ENCODE data around the gene KRTAP20-4. TPM values are rescaled to one million over a fixed set of nuclear protein-coding genes. Genes with fewer than 3 reads are reported as not detected.

Gene KRTAP20-4
- total RNA-seq = not detected

DNA sequence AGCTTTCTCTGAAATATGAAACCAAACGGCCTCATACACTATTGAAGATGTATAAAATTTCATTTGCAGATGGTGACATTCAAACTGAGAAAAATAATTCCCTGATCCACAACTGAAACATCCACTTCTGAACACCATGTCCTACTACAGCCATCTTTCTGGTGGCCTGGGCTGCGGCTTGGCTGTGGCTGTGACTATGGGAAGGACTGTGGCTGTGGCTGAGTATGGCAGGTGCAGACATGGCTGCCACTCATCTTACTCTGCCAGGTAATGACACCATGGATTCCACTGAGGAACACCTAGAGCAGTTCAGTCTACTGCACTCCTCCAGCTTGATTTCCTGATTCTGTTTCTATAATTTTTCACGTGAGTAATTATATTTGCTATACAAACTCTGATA, at the start of gene KRTAP20-4:
Gene KRTAP20-4 (plus strand): TSS at position 106 of the 400 bp plus-strand sequence.
- Mint-ChIP-seq H3K4me1 (ENCODE audit: low read depth) (no peaks in the 10 kb centered on the region), H3K27me3 (no peaks in the 10 kb centered on the region), H3K27ac (no peak within 1 kb of the TSS), H3K36me3 (no peaks in the 10 kb centered on the region), H3K4me3 (no peak within 1 kb of the TSS), H3K9me3 (no peaks in the 10 kb centered on the region)
- POLR2A ChIA-PET = no interaction called here
- DNase-seq = no peak
- intact Hi-C loops (cut with micrococcal nuclease) = no loop called here
- CTCF ChIA-PET = no interaction called here

DNA sequence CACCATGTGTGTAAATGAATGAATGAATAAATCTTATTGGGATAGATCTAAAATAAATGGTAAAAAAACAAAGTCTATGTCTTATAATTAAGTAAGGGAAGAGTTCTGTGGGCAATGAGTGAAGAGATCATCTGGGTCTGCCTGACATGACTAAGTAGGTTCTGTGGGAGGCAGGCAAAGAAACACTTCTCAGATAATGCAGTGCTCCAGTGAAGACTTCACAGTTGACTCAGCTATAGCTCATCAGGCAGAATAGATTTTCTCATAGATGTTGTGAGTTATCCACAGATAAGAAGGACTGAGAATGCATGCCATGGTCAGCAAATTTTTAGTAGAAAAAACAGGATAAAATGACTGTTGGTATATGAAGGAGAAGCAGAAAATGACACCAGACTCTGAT, 42.7 kb upstream of the KRTAP20-4 start:
- ChIA-PET CTCF (no interaction called here), POLR2A (no interaction called here)
- H3K9me3 Mint-ChIP-seq = no peaks in the 10 kb centered on the region
- no peaks in the 10 kb centered on the region for H3K4me1 Mint-ChIP-seq (ENCODE audit: low read depth)
- H3K4me3 Mint-ChIP-seq = no peak overlapping the region
- DNase-seq = no peak
- H3K36me3 Mint-ChIP-seq = no peaks in the 10 kb centered on the region
- intact Hi-C loops (cut with micrococcal nuclease) = no loop called here
- H3K27ac Mint-ChIP-seq = no peak overlapping the region
- no peaks in the 10 kb centered on the region for H3K27me3 Mint-ChIP-seq

DNA sequence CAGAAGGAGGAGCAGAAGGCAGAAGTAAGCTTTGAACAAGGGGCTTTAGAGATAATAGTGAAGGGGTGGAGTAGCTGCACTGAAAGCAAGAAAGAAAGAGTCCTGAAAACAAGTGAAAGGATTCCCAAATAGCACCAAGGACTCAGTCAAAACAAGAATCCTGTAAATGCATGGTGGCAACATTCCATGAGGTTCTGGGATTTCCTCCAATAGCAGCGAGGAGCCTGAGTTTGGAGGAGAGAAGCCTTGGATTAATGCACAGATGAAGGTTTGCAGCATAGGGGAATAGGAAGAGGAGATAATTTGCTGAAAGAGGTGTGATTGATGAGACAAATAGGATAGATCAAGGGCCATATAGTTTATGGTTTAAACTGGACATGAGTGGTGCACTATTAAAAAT, 41.1 kb upstream of the KRTAP20-4 start:
- Mint-ChIP-seq H3K4me1 (ENCODE audit: low read depth) (no peaks in the 10 kb centered on the region), H3K4me3 (no peak overlapping the region), H3K27ac (no peak overlapping the region), H3K9me3 (no peaks in the 10 kb centered on the region), H3K27me3 (no peaks in the 10 kb centered on the region), H3K36me3 (no peaks in the 10 kb centered on the region)
- intact Hi-C loops (cut with micrococcal nuclease) = no loop called here
- DNase-seq = no peak
- CTCF ChIA-PET = no interaction called here
- POLR2A ChIA-PET = no interaction called here

DNA sequence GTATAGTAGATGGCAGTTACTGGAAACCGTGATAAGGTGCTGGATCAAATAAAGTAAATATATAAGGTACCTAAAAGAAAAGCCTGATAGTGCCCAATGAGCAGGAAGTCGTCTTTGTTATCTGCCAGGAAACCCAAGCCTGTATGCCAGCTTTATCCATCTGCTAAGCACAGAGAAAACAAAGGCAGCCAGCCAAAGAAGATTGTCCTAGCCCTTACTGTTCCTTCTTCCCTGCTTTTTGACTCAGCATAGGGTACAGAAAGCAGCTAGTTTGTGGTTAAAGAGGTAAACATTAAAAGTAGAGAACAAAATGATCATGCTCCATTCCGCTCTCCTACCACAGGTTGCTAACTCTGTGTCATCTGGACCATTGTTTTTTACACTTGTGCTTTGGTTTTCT, 40.3 kb upstream of the KRTAP20-4 start:
- Mint-ChIP-seq H3K4me1 (ENCODE audit: low read depth) (no peaks in the 10 kb centered on the region), H3K9me3 (no peaks in the 10 kb centered on the region), H3K27ac (no peak overlapping the region), H3K36me3 (no peaks in the 10 kb centered on the region), H3K27me3 (no peaks in the 10 kb centered on the region), H3K4me3 (no peak overlapping the region)
- DNase-seq = no peak
- ChIA-PET CTCF (no interaction called here), POLR2A (no interaction called here)
- intact Hi-C loops (cut with micrococcal nuclease) = no loop called here

DNA sequence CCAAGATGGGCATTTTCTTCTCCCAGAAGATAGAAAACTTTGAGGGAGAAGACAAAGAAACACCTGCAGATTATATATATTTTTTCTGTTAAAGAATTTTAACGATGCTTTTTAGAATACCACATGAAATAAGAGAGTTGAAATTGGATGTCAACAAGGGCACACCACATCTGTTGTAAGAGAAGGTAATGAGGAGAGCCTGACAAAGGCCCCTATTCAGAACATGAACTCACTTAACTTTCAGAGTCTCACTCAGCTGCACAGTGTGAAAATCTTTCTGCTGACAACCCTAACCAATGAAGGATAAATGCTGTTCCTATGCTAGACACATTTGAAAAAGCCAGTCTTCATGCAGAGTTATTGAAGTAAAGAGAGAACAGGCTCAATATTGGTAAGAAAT, 37.6 kb upstream of the KRTAP20-4 start:
- ChIA-PET CTCF (no interaction called here), POLR2A (no interaction called here)
- Mint-ChIP-seq H3K4me1 (ENCODE audit: low read depth) (no peaks in the 10 kb centered on the region), H3K27ac (no peak overlapping the region), H3K4me3 (no peak overlapping the region), H3K27me3 (no peaks in the 10 kb centered on the region), H3K9me3 (no peaks in the 10 kb centered on the region), H3K36me3 (no peaks in the 10 kb centered on the region)
- DNase-seq = no peak
- intact Hi-C loops (cut with micrococcal nuclease) = no loop called here

DNA sequence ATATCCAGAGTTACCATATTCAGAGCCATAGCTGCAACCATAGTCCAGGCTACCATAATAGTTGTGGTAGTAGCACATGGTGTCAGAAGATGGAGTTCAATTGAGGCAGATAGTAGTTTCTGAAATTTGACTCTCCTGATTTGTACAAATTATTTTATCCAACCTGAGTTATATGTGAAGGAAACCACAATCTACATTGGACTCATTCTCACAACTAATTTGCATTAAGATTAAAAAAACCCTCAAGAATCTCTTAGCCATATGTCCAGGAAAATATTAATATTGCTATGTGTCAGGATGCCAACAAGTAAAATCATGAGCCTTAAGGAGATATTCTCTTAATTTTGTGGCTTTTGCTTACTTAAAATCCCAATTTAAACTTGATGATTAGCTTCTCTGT, 30.1 kb upstream of the KRTAP20-4 start, which contains the start of gene KRTAP22-2:
Gene KRTAP22-2 (minus strand): TSS at position 101 of the 400 bp plus-strand sequence.
- H3K9me3 Mint-ChIP-seq = no peaks in the 10 kb centered on the region
- intact Hi-C loops (cut with micrococcal nuclease) = no loop called here
- ChIA-PET POLR2A (no interaction called here), CTCF (no interaction called here)
- H3K36me3 Mint-ChIP-seq = no peaks in the 10 kb centered on the region
- no peak for DNase-seq
- H3K4me3 Mint-ChIP-seq = no peak within 1 kb of the TSS
- no peaks in the 10 kb centered on the region for H3K4me1 Mint-ChIP-seq (ENCODE audit: low read depth)
- no peaks in the 10 kb centered on the region for H3K27me3 Mint-ChIP-seq
- H3K27ac Mint-ChIP-seq = no peak within 1 kb of the TSS

DNA sequence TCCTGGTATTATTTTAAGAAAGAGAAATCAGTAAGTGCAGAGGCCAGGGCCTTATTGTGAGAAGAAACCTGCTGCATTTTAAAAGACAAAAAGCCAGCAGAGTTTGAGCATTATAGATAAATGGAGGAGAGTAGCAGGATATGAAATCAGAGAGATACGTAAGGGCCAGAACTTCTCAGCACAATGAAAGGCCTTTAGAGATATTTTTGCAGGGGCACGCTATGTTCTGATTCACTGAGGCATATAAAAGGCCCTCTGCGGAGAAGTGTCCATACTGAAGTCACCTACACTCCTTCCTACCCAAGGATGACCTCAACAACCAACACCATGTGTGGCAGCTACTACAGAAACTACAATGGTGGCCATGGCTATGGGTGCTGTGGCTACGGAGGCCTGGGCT, 28.3 kb upstream of the KRTAP20-4 start, which contains the start of gene KRTAP6-3:
Gene KRTAP6-3 (plus strand): TSS at position 301 of the 400 bp plus-strand sequence. CDS start 6 bp downstream, at position 307.
- POLR2A ChIA-PET = no interaction called here
- Mint-ChIP-seq H3K27ac (no peak within 1 kb of the TSS), H3K27me3 (no peaks in the 10 kb centered on the region), H3K36me3 (no peaks in the 10 kb centered on the region), H3K9me3 (no peaks in the 10 kb centered on the region), H3K4me3 (no peak within 1 kb of the TSS), H3K4me1 (ENCODE audit: low read depth) (no peaks in the 10 kb centered on the region)
- intact Hi-C loops (cut with micrococcal nuclease) = no loop called here
- no peak for DNase-seq
- CTCF ChIA-PET = no interaction called here

DNA sequence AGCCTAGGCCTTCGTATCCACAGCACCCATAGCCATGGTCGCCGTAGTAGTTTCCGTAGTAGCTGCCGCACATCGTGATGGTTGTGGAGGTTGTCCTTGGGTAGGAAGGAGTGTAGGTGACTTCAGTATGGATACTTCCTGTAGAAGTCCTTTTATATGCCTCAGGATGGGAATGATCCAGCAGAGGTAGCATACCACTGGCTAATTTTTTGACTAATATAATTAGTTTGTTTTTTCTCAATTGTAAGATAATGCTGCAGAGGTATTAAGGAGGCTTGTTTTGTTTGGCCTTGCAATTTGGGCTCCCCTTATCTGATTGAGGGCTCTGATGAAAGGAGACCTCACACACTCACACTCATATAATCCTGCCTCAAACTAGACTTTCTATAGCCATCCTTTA, 21.6 kb upstream of the KRTAP20-4 start, which contains the start of gene KRTAP6-2:
Gene KRTAP6-2 (minus strand): TSS at position 101 of the 400 bp plus-strand sequence. CDS start 28 bp downstream, at position 73.
- peaks cover 5% of the 10 kb centered on the region for H3K9me3 Mint-ChIP-seq
- H3K27ac Mint-ChIP-seq = no peak within 1 kb of the TSS
- no peaks in the 10 kb centered on the region for H3K27me3 Mint-ChIP-seq
- DNase-seq = no peak
- H3K4me3 Mint-ChIP-seq = no peak within 1 kb of the TSS
- POLR2A ChIA-PET = no interaction called here
- CTCF ChIA-PET = no interaction called here
- H3K36me3 Mint-ChIP-seq = no peaks in the 10 kb centered on the region
- H3K4me1 Mint-ChIP-seq (ENCODE audit: low read depth) = no peaks in the 10 kb centered on the region
- intact Hi-C loops (cut with micrococcal nuclease) = no loop called here

DNA sequence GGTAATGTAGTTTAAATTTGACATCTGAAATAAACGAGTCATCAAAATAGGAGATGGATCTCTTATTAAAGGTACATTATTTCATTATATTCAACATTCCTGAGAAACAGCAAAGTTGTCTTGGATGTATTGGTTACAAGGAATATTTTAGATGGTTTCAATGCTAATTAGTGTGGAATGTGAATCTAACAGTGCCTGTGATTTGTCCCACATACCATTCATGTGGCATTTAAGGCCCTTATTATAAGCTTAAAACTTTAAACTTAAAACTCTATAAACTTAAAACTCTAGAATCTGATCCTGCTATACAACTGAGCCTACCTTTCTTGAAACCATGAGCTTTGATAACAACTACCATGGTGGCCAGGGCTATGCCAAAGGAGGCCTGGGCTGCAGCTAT, 19.6 kb upstream of the KRTAP20-4 start, which contains the start of gene KRTAP22-1:
Gene KRTAP22-1 (plus strand): TSS at position 301 of the 400 bp plus-strand sequence.
- H3K4me3 Mint-ChIP-seq = no peak within 1 kb of the TSS
- no peak for DNase-seq
- intact Hi-C loops (cut with micrococcal nuclease) = no loop called here
- H3K36me3 Mint-ChIP-seq = no peaks in the 10 kb centered on the region
- H3K9me3 Mint-ChIP-seq = peaks cover 5% of the 10 kb centered on the region
- no peak within 1 kb of the TSS for H3K27ac Mint-ChIP-seq
- H3K4me1 Mint-ChIP-seq (ENCODE audit: low read depth) = no peaks in the 10 kb centered on the region
- ChIA-PET POLR2A (no interaction called here), CTCF (no interaction called here)
- H3K27me3 Mint-ChIP-seq = no peaks in the 10 kb centered on the region

DNA sequence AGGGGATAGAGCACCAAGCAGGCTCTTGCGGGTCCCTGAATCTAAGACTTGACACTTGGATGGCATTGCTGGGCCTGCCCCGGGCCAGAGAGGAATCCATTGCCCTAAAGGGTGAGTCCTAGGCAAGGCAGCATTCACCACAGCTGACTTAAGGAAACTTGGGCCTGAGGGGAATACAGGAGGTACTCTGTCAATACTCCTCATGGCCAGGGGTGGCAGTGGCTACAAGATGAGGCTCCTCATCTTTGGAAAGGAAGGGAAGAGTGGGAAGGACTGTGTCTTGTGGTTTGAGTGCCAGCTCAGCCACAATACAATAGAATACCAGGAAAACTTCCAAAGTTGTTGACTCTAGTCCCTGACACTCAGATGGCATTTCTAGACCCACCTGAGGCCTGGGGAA, 14.5 kb upstream of the KRTAP20-4 start:
- intact Hi-C loops (cut with micrococcal nuclease) = no loop called here

DNA sequence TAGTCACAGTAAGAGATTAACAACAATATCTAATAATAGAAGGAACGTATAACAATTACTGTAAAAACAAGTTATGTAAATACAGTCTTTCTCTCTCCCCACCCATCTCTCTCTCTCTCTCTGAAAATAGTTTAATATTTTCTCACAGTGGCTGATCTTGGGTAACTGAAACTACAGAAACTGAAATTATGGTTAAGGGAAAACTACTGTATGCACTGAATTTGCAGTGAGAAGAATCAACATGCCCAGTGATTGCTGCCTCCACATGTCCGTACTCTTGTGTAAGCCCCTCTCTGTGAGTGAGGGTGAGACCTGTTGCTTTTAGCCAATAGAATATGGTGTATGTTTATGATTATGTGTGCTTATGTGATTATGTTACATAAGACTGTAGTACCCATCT, 8.3 kb upstream of the KRTAP20-4 start:
- Mint-ChIP-seq H3K4me1 (ENCODE audit: low read depth) (no peaks in the 10 kb centered on the region), H3K36me3 (no peaks in the 10 kb centered on the region), H3K9me3 (peaks cover 10% of the 10 kb centered on the region), H3K27ac (no peak overlapping the region), H3K27me3 (no peaks in the 10 kb centered on the region), H3K4me3 (no peak overlapping the region)
- ChIA-PET CTCF (no interaction called here), POLR2A (no interaction called here)
- no peak for DNase-seq
- intact Hi-C loops (cut with micrococcal nuclease) = no loop called here

More for the DNA sequence above, 14.5 kb upstream of the KRTAP20-4 start:
- Mint-ChIP-seq H3K27ac (no peak overlapping the region), H3K27me3 (no peaks in the 10 kb centered on the region), H3K4me3 (no peak overlapping the region), H3K36me3 (no peaks in the 10 kb centered on the region), H3K4me1 (ENCODE audit: low read depth) (no peaks in the 10 kb centered on the region), H3K9me3 (peaks cover 11% of the 10 kb centered on the region)
- POLR2A ChIA-PET = no interaction called here
- no peak for DNase-seq
- CTCF ChIA-PET = no interaction called here

DNA sequence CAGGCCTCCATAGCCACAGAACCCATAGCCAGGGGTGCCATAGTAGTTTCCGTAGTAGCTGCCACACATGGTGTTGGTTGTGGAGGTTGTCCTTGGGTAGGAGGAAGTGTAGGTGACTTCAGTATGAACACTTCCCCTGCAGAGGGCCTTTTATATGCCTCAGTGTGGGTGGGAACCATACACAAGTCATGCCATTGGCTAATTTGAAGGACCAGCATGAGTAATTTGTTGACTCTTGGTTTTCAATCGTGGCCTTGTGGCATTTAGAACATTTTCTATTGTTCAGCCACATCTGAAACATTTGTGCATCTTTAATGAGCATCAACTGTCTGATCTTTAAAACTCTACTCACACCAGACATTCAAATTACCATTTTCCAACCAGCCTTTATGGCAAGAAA, 6.6 kb upstream of the KRTAP20-4 start, which contains the start of gene KRTAP6-1:
Gene KRTAP6-1 (minus strand): TSS at position 95 of the 400 bp plus-strand sequence. CDS start 26 bp downstream, at position 69.
- no peaks in the 10 kb centered on the region for H3K27me3 Mint-ChIP-seq
- H3K27ac Mint-ChIP-seq = no peak within 1 kb of the TSS
- peaks cover 8% of the 10 kb centered on the region for H3K9me3 Mint-ChIP-seq
- DNase-seq = no peak
- H3K4me3 Mint-ChIP-seq = no peak within 1 kb of the TSS
- intact Hi-C loops (cut with micrococcal nuclease) = no loop called here
- CTCF ChIA-PET = no interaction called here
- POLR2A ChIA-PET = no interaction called here
- no peaks in the 10 kb centered on the region for H3K36me3 Mint-ChIP-seq
- H3K4me1 Mint-ChIP-seq (ENCODE audit: low read depth) = no peaks in the 10 kb centered on the region

DNA sequence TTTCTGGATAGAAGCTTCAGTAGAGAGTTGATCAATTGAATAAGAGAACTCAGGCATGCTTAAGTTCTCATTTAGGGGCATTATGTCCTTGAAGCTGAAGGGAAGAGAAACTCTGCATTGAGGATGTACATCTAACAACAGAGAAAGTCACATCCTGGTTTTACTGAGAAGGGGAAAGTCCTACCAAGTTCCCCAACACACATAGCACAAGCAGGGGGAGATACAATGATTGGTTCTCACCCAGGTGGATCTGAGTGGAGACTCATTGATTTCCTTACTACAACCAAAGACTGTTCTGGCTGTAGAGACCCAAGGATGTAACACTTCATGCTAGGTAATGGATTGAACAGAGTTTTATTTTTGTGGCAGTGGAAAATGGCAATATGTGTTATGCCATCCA, 5.2 kb upstream of the KRTAP20-4 start:
- H3K9me3 Mint-ChIP-seq = peaks cover 8% of the 10 kb centered on the region
- no peaks in the 10 kb centered on the region for H3K36me3 Mint-ChIP-seq
- H3K4me3 Mint-ChIP-seq = no peak overlapping the region
- DNase-seq = no peak
- H3K27me3 Mint-ChIP-seq = no peaks in the 10 kb centered on the region
- H3K4me1 Mint-ChIP-seq (ENCODE audit: low read depth) = no peaks in the 10 kb centered on the region
- POLR2A ChIA-PET = no interaction called here
- H3K27ac Mint-ChIP-seq = no peak overlapping the region
- CTCF ChIA-PET = interaction anchor here (0.8 kb wide), 1 partner anchor 8 kb away, joined by 3 read pairs; no protein-coding TSS in a partner anchor
- intact Hi-C loops (cut with micrococcal nuclease) = no loop called here
